OCI-LY1 (cell line): ENCODE data around the gene SNAPC4.

Experiments
- H2AFZ ChIP-seq: fragments of 200-600 bp; sonication (generic), shearing (Covaris generic); 2 replicates; pipeline ENCODE4 v1.6.0; 2014; ENCODE audit warnings: antibody characterized with exemption, mild to moderate bottlenecking, low read length
- H3F3A ChIP-seq: fragments of 200-600 bp; sonication (generic), shearing (Covaris generic); 2 replicates; pipeline ENCODE4 v1.6.0; 2014; ENCODE audit warnings: mild to moderate bottlenecking, antibody characterized with exemption, low read length, moderate library complexity; ENCODE audit not compliant: insufficient read depth
- H3K27ac ChIP-seq: fragments of 200-600 bp; sonication (generic); 2 replicates; pipeline ENCODE4 v1.5.1; 2014; ENCODE audit warnings: low read length, mixed run types, mild to moderate bottlenecking, low read depth; ENCODE audit not compliant: poor library complexity, severe bottlenecking
- H3K27me3 ChIP-seq: fragments of 200-600 bp; sonication (generic); 2 replicates; pipeline ENCODE4 v1.6.0; 2014; ENCODE audit warnings: antibody characterized with exemption, mild to moderate bottlenecking, low read length, moderate library complexity; ENCODE audit not compliant: insufficient read depth
- H3K36me3 ChIP-seq: fragments of 200-600 bp; sonication (generic); 2 replicates; pipeline ENCODE4 v1.6.1; 2014; ENCODE audit warnings: mild to moderate bottlenecking, antibody characterized with exemption, low read length, moderate library complexity, mixed read lengths; ENCODE audit not compliant: insufficient read depth
- H3K4me1 ChIP-seq: fragments of 200-600 bp; sonication (generic); 2 replicates; pipeline ENCODE4 v1.5.1; 2014; ENCODE audit warnings: mild to moderate bottlenecking, low read length, moderate library complexity; ENCODE audit not compliant: insufficient read depth, severe bottlenecking
- H3K4me2 ChIP-seq: fragments of 200-600 bp; sonication (generic), shearing (Covaris generic); 2 replicates; pipeline ENCODE4 v1.6.1; 2014; ENCODE audit warnings: low read length
- H3K4me3 ChIP-seq: fragments of 200-600 bp; sonication (generic); 2 replicates; pipeline ENCODE4 v1.5.1; 2014; ENCODE audit warnings: low read length, low read depth, mild to moderate bottlenecking, mixed read lengths; ENCODE audit not compliant: poor library complexity, severe bottlenecking
- H3K79me2 ChIP-seq: fragments of 200-600 bp; shearing (Covaris generic); 2 replicates; pipeline ENCODE4 v1.6.1; 2016; ENCODE audit warnings: mixed run types, low read length, mixed read lengths; ENCODE audit not compliant: insufficient read depth
- H3K9ac ChIP-seq: fragments of 200-600 bp; sonication (generic), shearing (Covaris generic); 2 replicates; pipeline ENCODE4 v1.6.1; 2014; ENCODE audit warnings: mild to moderate bottlenecking, low read length, mixed read lengths
- H3K9me2 ChIP-seq: fragments of 200-600 bp; sonication (generic), shearing (Covaris generic); 2 replicates; pipeline ENCODE4 v1.6.1; 2014; ENCODE audit warnings: low read depth, mild to moderate bottlenecking, low read length, mixed read lengths
- H3K9me3 ChIP-seq: fragments of 200-600 bp; shearing (Covaris generic); 2 replicates; pipeline ENCODE4 v1.6.1; 2014; ENCODE audit warnings: low read length, mixed read lengths
- H4K20me1 ChIP-seq: fragments of 200-600 bp; sonication (generic), shearing (Covaris generic); 2 replicates; pipeline ENCODE4 v1.6.0; 2016; ENCODE audit warnings: mild to moderate bottlenecking, low read length; ENCODE audit not compliant: insufficient read depth
- CTCF ChIP-seq: fragments of 200-600 bp; sonication (generic), shearing (Covaris generic); IDR thresholded peaks from 2 replicates; pipeline ENCODE4 v1.5.1; 2017; ENCODE audit warnings: mild to moderate bottlenecking, antibody characterized with exemption, low read length, moderate library complexity, mixed read lengths
- EZH2 ChIP-seq: fragments of 200-600 bp; sonication (generic), shearing (Covaris generic); IDR thresholded peaks from 2 replicates; pipeline ENCODE4 v1.8.0; 2017; ENCODE audit warnings: borderline replicate concordance, mixed run types, mild to moderate bottlenecking, antibody characterized with exemption, low read length, moderate library complexity, mixed read lengths

Gene SNAPC4

GRCh38 chr9:136411378-136411777 is 11.4 kb upstream of the SNAPC4 start:
- Histone ChIP-seq H3K36me3 (peaks cover 67% of the 10 kb centered on the region), H3K4me1 (peaks cover 31% of the 10 kb centered on the region), H3K9me2 (no peaks in the 10 kb centered on the region), H3F3A (no peaks in the 10 kb centered on the region), H3K4me2 (peak overlapping the region; percentile 100), H3K79me2 (peaks cover 26% of the 10 kb centered on the region), H2AFZ (no peak overlapping the region), H3K27ac (no peak overlapping the region), H3K27me3 (no peaks in the 10 kb centered on the region), H4K20me1 (no peaks in the 10 kb centered on the region), H3K4me3 (peak overlapping the region; percentile 100), H3K9ac (peak overlapping the region; percentile 100), H3K9me3 (no peaks in the 10 kb centered on the region)
- no peak for TF ChIP-seq CTCF
- TF ChIP-seq EZH2 = no peak

GRCh38 chr9:136410500-136411287 is 10.7 kb upstream of the SNAPC4 start, which contains the start of the genes ENTR1 and PMPCA:
Gene ENTR1, minus strand, starts transcription at chr9:136410614. Its CDS starts 217 bp downstream, at chr9:136410397.
Gene PMPCA, plus strand, starts transcription at chr9:136410658. Its CDS starts 11 bp downstream, at chr9:136410669.
- no peaks in the 10 kb centered on the region for H3F3A ChIP-seq
- H3K4me1 ChIP-seq = peaks cover 31% of the 10 kb centered on the region
- peak within 1 kb of the TSS; percentile 63 for H3K27ac ChIP-seq
- H3K9ac ChIP-seq = peak within 1 kb of the TSS; percentile 100
- no peaks in the 10 kb centered on the region for H3K9me2 ChIP-seq
- no peaks in the 10 kb centered on the region for H3K9me3 ChIP-seq
- H3K36me3 ChIP-seq = peaks cover 67% of the 10 kb centered on the region
- H3K27me3 ChIP-seq = no peaks in the 10 kb centered on the region
- H2AFZ ChIP-seq = no peak within 1 kb of the TSS
- H3K79me2 ChIP-seq = peaks cover 26% of the 10 kb centered on the region
- H3K4me2 ChIP-seq = peak within 1 kb of the TSS; percentile 100
- TF ChIP-seq CTCF = no peak
- TF ChIP-seq EZH2 = no peak
- H4K20me1 ChIP-seq = no peaks in the 10 kb centered on the region
- peak within 1 kb of the TSS; percentile 100 for H3K4me3 ChIP-seq

GRCh38 chr9:136409557-136410455 is 9.8 kb upstream of the SNAPC4 start:
- Histone ChIP-seq H4K20me1 (no peaks in the 10 kb centered on the region), H3F3A (no peaks in the 10 kb centered on the region), H3K4me3 (peak overlapping the region; percentile 100), H3K36me3 (peaks cover 69% of the 10 kb centered on the region), H3K4me2 (peak overlapping the region; percentile 86), H3K27me3 (no peaks in the 10 kb centered on the region), H3K4me1 (peaks cover 31% of the 10 kb centered on the region), H2AFZ (no peak overlapping the region), H3K9me2 (no peaks in the 10 kb centered on the region), H3K9me3 (no peaks in the 10 kb centered on the region), H3K9ac (peak overlapping the region; percentile 99), H3K27ac (peak overlapping the region; percentile 63), H3K79me2 (peaks cover 26% of the 10 kb centered on the region)
- TF ChIP-seq EZH2 = no peak
